Keratinocyte (primary cell): ENCODE data around the gene MSI1. TPM values are rescaled to one million over a fixed set of nuclear protein-coding genes. Genes with fewer than 3 reads are reported as not detected.

Experiments used
- DNase-seq: peaks from one replicate; pipeline ENCODE4 v3.0.0-alpha.2; 2011; ENCODE audit warnings: low read depth, missing footprints, low spot score
- FAIRE-seq: peaks from 2 replicates; lab custom pipeline; 2011; peaks lifted over from hg19 to GRCh38; lab: Jason Lieb, UNC
- H2AFZ ChIP-seq: 2 replicates; pipeline ENCODE4 v1.6.0; 2012; ENCODE audit warnings: low read length, control low read depth, inconsistent platforms; ENCODE audit not compliant: control insufficient read depth
- H3K27ac ChIP-seq: 2 replicates; pipeline ENCODE4 v1.5.1; 2011; ENCODE audit warnings: low read length; ENCODE audit not compliant: control insufficient read depth, insufficient read depth
- H3K27me3 ChIP-seq: 3 replicates; pipeline ENCODE4 v1.6.0; 2011; ENCODE audit warnings: low read length; ENCODE audit not compliant: control insufficient read depth, insufficient read depth; ENCODE audit errors: extremely low read depth
- H3K36me3 ChIP-seq, 2 experiments: 2 replicates in 1 of 2; 3 replicates in 1 of 2; pipeline ENCODE4 v1.5.1; 2011; ENCODE audit warnings: low read length in 2 of 2, mild to moderate bottlenecking in 1 of 2; ENCODE audit not compliant: control insufficient read depth in 2 of 2, insufficient read depth in 2 of 2; ENCODE audit errors: extremely low read depth in 1 of 2
- H3K4me1 ChIP-seq: 3 replicates; pipeline ENCODE4 v1.5.1; 2011; ENCODE audit warnings: low read length; ENCODE audit not compliant: control insufficient read depth, insufficient read depth; ENCODE audit errors: extremely low read depth
- H3K4me2 ChIP-seq: 3 replicates; pipeline ENCODE4 v1.6.0; 2011; ENCODE audit warnings: low read depth, low read length; ENCODE audit not compliant: control insufficient read depth, insufficient read depth; ENCODE audit errors: extremely low read depth
- H3K4me3 ChIP-seq, 3 experiments: fragments of 200-600 bp in 1 of 3; sonication (generic) in 1 of 3; 2 replicates in 2 of 3; 3 replicates in 1 of 3; pipeline ENCODE4 v1.5.1; 2011 to 2016; ENCODE audit warnings: low read length in 3 of 3, mild to moderate bottlenecking in 3 of 3, control low read depth in 2 of 3, inconsistent platforms in 1 of 3, low read depth in 1 of 3, mixed read lengths in 1 of 3, mixed run types in 1 of 3, moderate library complexity in 1 of 3; ENCODE audit not compliant: control insufficient read depth in 2 of 3, insufficient read depth in 2 of 3; ENCODE audit errors: extremely low read depth in 1 of 3
- H3K79me2 ChIP-seq: 2 replicates; pipeline ENCODE4 v1.6.0; 2012; ENCODE audit warnings: low read length; ENCODE audit not compliant: control insufficient read depth, insufficient read depth
- H3K9ac ChIP-seq: 3 replicates; pipeline ENCODE4 v1.6.0; 2011; ENCODE audit warnings: low read length; ENCODE audit not compliant: control insufficient read depth, insufficient read depth; ENCODE audit errors: extremely low read depth
- H3K9me1 ChIP-seq: 3 replicates; pipeline ENCODE4 v1.6.0; 2011; ENCODE audit warnings: low read length; ENCODE audit not compliant: control insufficient read depth, insufficient read depth; ENCODE audit errors: extremely low read depth
- H3K9me3 ChIP-seq: 2 replicates; pipeline ENCODE4 v1.5.1; 2012; ENCODE audit warnings: low read depth, low read length; ENCODE audit not compliant: control insufficient read depth
- H4K20me1 ChIP-seq: 3 replicates; pipeline ENCODE4 v1.6.0; 2011; ENCODE audit warnings: low read length; ENCODE audit not compliant: control insufficient read depth, insufficient read depth; ENCODE audit errors: extremely low read depth
- CTCF ChIP-seq, 3 experiments: IDR thresholded peaks in 1 of 3; conservative IDR thresholded peaks in 1 of 3; optimal IDR thresholded peaks in 1 of 3; 2 replicates in 2 of 3; 3 replicates in 1 of 3; pipeline versions ENCODE3 to v1.5.1; 2011; ENCODE audit warnings: low read length in 3 of 3, mild to moderate bottlenecking in 3 of 3, moderate library complexity in 2 of 3, control low read depth in 1 of 3, inconsistent platforms in 1 of 3; ENCODE audit not compliant: insufficient read depth in 2 of 3; ENCODE audit errors: extremely low read depth in 1 of 3
- EZH2 ChIP-seq: IDR thresholded peaks from one replicate; pipeline ENCODE4 v1.6.1; 2012; ENCODE audit warnings: inconsistent platforms, mild to moderate bottlenecking, low read length, moderate library complexity
- dilution Hi-C: fragments of 300-500 bp; cut with MboI; formaldehyde crosslinking; loops from one replicate; pipeline ENCODE4 v1.7.0; 2020; ENCODE audit warnings: low sequenced_read_pairs; ENCODE audit not compliant: extremely low pct_ligation_motif_present
- polyA plus RNA-seq, 5 experiments: library from polyadenylated mRNA; depleted of rRNA in 3 of 5; stranded (reverse) in 3 of 5; stranded (forward) in 1 of 5; unstranded in 1 of 5; fragments of >200 nt; gene quantifications; 1 replicate in 1 of 5; 2 replicates in 3 of 5; 3 replicates in 1 of 5; pipeline versions ENCODE4 v1.2.1 to v1.2.3, GENCODE V29; 2011 to 2012; ENCODE audit warnings: missing spikeins in 2 of 5, low read depth in 1 of 5, low replicate concordance in 1 of 5

MSI1 gene
- polyA plus RNA-seq, 1 donor (not counting 4 experiments of a cell fraction or from before 2014, with no cell fraction given) = not detected

DNA sequence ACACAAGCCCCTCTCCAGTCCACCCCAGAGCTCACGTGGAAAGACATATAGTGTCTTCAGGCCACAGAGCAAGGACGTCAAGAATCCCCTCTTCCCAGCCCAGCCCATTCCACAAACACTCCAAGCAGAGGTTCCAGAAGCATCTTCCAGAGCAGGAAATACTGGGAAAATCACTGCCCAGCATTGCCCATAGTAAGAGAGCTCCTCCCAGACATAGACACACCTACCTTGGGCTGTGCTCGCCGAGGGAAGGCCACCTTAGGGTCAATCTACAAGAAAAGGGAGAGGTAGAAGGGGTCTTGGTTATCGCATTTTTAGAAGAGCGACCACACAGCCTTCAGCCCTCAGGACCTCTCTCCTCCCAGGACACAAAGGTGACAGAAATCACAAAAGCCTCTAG, 4.5 kb downstream of the MSI1 start:
- FAIRE-seq (no peak), DNase-seq (no peak)
- Histone ChIP-seq H3K4me1 (peaks cover 2% of the 10 kb centered on the region), H3K4me3 (no peak overlapping the region), H3K79me2 (no peaks in the 10 kb centered on the region), H3K27me3 (peaks cover 58% of the 10 kb centered on the region), H3K9ac (no peak overlapping the region), H4K20me1 (no peaks in the 10 kb centered on the region), H3K4me2 (no peak overlapping the region), H2AFZ (no peak overlapping the region), H3K36me3 (no peaks in the 10 kb centered on the region), H3K9me3 (no peaks in the 10 kb centered on the region), H3K27ac (no peak overlapping the region), H3K9me1 (no peaks in the 10 kb centered on the region)
- dilution Hi-C loops = no loop called here
- TF ChIP-seq EZH2 = no peak
- no peak for TF ChIP-seq CTCF (optimal IDR thresholded peaks at IDR 0.05 in 1 of 3, IDR thresholded peaks at IDR 0.05 in 1 of 3, conservative IDR thresholded peaks at IDR 0.05 in 1 of 3; ENCODE audit: extremely low read depth in 1 of 3, insufficient read depth in 2 of 3, low read length in 3 of 3)

- Histone ChIP-seq H3K9me3 (no peaks in the 10 kb centered on the region), H3K4me1 (no peaks in the 10 kb centered on the region), H4K20me1 (no peaks in the 10 kb centered on the region), H3K9ac (no peak overlapping the region), H3K9me1 (no peaks in the 10 kb centered on the region), H3K36me3 (no peaks in the 10 kb centered on the region), H3K79me2 (no peaks in the 10 kb centered on the region), H3K27me3 (peaks cover 54% of the 10 kb centered on the region), H3K4me3 (no peak overlapping the region), H2AFZ (no peak overlapping the region), H3K4me2 (no peak overlapping the region), H3K27ac (no peak overlapping the region)
- DNase-seq = no peak
- FAIRE-seq = no peak
- dilution Hi-C loops = no loop called here
- TF ChIP-seq CTCF (optimal IDR thresholded peaks at IDR 0.05 in 1 of 3, IDR thresholded peaks at IDR 0.05 in 1 of 3, conservative IDR thresholded peaks at IDR 0.05 in 1 of 3; ENCODE audit: extremely low read depth in 1 of 3, insufficient read depth in 2 of 3, low read length in 3 of 3) (no peak), EZH2 (no peak)
Measured at GRCh38 chr12:120363274-120363855, 5.6 kb downstream of the MSI1 start.
